HG03460 (cell line): ENCODE data around the gene CBX8.

Experiments
- ATAC-seq: cut with Tn5 transposase; IDR thresholded peaks from one replicate; pipeline ENCODE4 v1.9.1; 2021; ENCODE audit not compliant: unreplicated experiment

The CBX8 gene

GRCh38 chr17:79796763-79797491 is at the start of gene CBX8:
Gene CBX8, minus strand, starts transcription at chr17:79797077. Its CDS starts 79 bp downstream, at chr17:79796998.
- peak; percentile 79 for ATAC-seq

- no peak for ATAC-seq
Measured at GRCh38 chr17:79845601-79845949, 48.7 kb upstream of the CBX8 start.

- no peak for ATAC-seq
Measured at GRCh38 chr17:79844869-79845600, 48.2 kb upstream of the CBX8 start.

DNA sequence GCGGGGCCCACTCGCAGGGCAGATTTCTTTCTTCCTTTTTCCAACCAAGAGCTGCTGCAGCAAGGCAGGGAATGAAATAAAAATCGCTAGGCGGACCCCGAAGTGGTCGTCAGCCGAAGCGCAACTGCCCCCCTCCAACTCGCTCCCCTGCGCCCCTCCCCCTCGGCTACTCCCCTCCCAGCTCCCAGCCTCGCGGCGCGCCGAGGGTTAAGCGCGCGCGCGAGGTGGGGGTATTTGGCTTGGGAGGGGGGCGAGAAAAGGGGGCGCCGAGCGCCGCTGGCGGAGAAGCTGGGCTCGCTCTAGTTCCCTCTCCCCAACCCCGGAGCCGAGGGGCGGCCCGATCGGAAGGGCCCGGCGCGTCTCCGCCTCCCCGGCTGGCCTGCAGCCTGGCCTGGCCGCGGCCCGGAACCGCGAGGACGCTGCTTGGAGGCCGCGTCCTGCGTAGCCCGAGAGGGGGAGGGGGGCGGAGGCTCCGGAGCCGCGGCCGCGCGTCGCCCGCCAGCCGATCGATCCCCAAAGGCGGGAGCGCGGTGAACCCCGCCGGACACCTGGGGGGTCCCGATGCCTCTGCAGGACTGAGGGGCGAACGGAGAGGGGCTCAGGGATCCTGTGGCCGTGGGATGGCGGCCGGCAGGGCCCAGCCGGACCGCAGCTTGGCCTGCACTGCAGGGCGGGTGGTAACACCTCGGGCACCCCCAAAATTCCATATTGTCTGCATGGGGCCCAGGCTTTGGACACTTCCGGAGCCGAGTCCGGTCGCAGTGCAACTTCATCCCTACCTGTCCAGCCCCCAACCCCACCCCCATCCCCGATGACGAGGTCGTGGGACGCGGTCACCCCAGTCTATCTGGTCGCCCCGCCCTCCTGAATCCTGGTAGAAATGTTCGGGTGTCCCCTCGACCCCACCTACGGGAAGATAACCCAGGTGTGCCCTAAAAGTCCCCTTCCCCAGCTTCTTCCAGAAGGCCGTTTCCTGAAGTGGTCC is 47.2 kb upstream of the CBX8 start:
- ATAC-seq = no peak

DNA sequence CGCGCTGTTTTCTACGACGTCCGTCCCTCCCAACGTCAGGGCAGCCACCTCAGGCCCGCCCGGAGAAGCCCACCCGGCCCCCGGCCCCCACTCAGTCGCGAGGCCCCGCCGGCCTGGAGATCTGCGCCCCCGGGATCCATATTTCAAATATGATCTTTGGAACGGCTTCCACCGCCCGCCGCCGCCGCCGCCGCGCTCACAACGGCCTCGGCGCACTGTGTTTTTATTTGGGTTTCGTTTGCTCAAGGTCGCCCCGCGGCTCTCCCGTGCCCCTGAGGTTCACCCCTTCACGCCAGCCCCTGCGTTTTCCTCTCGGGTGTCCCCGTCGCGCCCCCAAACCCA is 46.6 kb upstream of the CBX8 start:
- no peak for ATAC-seq

- ATAC-seq = no peak
Measured at GRCh38 chr17:79842656-79843473, 46.0 kb upstream of the CBX8 start.

DNA sequence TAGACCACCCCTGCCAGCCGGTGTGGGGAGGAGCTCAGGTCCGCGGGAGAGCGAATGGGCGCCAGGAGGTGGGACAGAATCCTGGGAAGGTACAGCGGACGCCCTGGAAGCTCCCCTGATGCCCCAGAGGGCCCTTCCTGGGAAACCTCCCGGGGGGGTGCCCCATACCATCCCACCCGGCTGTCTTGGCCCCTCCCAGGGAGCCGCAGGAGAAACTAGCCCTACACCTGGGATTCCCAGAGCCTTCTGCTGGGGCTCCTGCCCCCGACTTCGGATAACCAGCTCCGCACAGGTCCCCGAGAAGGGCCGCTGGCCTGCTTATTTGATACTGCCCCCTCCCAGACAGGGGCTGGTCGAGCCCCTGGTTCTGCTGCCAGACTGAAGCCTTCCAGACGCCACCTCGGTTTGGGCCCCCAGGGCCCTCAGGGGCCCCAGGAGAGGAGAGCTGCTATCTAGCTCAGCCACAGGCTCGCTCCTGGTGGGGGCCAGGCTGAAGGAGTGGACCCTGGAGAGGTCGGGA is 45.3 kb upstream of the CBX8 start:
- no peak for ATAC-seq

GRCh38 chr17:79841369-79842135 is 44.7 kb upstream of the CBX8 start:
- ATAC-seq = no peak

DNA sequence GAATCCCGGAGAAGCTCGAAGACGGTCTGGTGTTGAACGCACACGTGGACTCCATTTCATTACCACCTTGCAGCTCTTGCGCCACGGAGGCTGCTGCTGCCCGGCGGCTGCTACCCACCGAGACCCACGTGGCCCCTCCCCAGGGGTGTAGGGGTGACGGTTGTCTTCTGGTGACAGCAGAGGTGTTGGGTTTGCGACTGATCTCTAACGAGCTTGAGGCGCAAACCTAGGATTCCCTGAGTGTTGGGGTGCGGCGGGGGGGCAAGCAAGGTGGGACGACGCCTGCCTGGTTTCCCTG is 44.1 kb upstream of the CBX8 start:
- no peak for ATAC-seq

DNA sequence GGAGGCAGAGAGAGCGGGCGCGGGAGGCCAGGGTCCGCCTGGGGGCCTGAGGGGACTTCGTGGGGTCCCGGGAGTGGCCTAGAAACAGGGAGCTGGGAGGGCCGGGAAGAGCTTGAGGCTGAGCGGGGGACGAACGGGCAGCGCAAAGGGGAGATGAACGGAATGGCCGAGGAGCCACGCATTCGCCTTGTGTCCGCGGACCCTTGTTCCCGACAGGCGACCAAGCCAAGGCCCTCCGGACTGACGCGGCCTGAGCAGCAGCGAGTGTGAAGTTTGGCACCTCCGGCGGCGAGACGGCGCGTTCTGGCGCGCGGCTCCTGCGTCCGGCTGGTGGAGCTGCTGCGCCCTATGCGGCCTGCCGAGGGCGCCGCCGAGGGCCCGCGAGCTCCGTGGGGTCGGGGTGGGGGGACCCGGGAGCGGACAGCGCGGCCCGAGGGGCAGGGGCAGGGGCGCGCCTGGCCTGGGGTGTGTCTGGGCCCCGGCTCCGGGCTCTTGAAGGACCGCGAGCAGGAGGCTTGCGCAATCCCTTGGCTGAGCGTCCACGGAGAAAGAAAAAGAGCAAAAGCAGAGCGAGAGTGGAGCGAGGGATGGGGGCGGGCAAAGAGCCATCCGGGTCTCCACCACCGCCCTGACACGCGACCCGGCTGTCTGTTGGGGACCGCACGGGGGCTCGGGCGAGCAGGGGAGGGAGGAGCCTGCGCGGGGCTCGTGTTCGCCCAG is 43.6 kb upstream of the CBX8 start:
- ATAC-seq = no peak

DNA sequence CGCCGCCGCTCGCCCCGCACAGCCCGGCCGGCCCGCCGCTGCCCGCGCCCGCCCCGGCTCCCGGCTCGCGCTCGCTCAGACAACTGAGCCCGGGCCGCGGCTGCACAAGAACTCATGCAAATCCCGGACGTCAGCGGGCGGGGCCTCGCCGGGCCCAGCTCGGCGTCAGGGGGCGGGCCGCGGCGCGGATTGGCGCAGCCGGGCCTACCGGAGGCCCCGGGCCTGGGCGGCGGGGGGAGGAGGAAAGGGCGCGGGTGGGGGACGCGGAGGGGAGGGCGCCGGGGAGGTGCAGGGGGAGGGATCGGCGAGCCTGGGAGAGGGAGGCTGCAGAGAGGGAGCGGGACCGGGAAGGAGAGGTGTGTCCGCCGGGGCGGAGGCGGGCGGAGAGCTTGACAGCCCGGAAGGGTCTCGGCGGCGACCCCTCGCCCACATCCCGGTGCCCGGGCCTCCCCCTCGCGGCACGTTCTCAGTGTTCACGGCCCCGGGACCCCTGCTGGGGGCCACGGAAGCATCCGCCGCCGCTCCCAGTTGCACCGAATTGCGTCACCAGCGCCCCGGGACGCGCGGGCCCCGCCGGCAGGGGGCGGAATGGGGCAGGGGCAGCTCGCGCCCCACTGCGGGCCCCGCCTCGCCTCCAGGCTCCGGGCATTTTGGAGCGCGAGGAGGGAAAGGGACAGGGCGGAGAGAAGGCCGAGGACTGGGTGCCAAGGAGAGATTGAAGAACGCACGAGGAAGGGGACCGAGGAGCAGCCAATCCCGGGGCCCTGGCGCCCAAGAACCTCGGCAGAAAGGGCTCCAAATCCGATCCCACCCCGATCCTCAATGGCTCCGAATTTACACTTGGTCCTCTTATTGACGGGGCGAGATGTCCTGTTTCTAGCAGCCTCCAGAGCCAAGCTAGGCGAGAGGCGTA is 42.7 kb upstream of the CBX8 start, which contains the start of gene CBX4:
TSS of gene CBX4 (minus strand) at position 85 of the 913 bp plus-strand sequence. CDS start 189 bp downstream, outside the sequence.
- ATAC-seq = peak; percentile 52

- peak; percentile 10 for ATAC-seq
Measured at GRCh38 chr17:79838522-79839274, 41.8 kb upstream of the CBX8 start.

DNA sequence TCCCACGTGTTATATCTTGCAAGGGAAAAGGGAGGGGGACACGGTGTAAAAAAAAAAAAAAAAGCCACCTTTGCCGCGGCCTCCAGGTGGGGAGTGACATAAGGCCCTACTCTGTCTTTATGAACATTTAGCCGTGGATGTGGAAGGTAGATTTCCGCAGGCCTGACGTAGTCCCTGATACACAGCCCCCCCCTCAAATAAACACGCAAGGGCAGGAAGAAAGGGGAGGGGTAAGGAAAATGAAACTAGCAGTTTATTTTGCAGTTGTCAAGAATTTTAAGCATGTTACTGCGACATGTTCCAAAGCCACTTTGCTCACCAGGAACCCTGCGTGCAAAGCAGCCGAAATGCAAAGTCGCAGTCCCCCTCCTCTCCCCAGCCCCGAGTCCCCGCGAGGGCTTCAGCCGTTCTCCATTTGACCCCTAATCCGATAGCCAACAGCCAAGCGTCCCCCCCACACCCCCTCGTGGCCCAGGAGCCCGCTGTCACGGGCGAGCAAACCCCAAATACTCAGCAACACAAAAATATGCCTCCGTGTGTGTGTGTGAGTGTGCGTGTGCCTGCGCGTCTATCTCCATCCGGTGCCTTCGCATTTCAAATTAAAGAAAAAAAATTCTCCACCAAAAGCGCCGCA is 41.1 kb upstream of the CBX8 start:
- no peak for ATAC-seq

- no peak for ATAC-seq
Measured at GRCh38 chr17:79836972-79837887, 40.4 kb upstream of the CBX8 start.

DNA sequence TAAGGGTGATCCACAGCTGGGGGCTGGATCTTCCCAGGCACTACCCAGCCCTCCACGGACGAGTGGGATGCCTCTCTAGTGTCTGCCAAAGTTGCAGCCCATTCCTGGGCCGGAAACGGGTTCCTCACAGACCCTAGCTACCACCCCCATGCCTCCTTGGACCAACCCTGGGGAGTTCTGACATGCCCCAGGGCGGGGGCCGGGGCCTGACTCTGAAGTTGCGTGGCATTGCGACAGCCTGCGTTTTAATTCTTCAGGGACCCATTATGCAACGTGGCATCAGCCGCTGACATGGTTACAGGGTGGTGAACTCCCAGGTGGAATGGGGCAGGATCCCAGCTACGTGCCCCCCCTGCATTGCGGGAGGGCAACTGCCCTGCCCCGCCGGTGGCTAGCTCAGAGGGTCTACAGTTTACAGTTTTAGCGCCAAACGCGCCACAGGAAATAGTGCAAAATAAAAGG is 39.7 kb upstream of the CBX8 start:
- ATAC-seq = no peak
